Measurements from ENCODE around the gene PLXNA4.
A peak's percentile ranks its signal among the peaks of the same experiment; 100 is the strongest.

The PLXNA4 gene

DNA sequence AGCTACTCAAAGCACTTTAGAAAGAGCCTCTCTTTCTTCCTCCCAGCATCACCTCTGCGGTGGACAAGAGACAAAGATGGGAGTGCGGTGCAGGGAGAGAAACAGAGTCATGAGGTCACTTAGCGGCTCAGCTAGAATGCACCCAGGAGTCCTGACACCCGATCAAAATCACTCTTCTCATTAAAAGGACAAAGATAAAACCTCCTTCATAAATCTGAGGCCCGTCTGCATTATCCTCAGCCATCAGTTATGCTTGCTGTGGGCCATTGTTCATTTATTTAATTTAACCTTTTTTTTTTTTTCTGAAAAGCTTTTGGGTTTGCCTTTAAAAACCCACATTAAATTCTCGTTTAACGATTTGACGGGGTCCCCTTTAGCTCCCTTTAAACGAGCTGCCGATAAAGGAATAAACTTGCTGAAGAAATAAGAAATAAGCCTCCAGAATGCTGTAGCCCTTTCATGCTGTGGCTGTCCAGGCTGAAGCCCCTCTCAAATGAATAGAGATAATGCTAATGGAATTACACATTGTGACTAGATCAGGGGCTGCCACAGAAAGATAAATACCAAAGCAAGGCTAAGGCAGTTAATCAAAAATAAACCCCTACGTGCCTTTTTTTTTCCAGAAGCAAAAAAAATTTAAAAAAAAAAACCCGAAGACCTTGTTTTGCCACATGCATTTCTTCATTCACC lies 16.1 kb upstream of the PLXNA4 start:
- TF ChIP-seq TARDBP (IDR thresholded peaks at IDR 0.05) (no peak), FOXA1 (IDR thresholded peaks at IDR 0.05) (no peak)
- ChIA-PET POLR2A (interaction anchor here (0.6 kb wide), 1 partner anchor 14 kb away, joined by 4 read pairs; no protein-coding TSS in a partner anchor), CTCF (no interaction called here)
- DNase-seq (ENCODE audit: extremely low spot score): no peak

DNA sequence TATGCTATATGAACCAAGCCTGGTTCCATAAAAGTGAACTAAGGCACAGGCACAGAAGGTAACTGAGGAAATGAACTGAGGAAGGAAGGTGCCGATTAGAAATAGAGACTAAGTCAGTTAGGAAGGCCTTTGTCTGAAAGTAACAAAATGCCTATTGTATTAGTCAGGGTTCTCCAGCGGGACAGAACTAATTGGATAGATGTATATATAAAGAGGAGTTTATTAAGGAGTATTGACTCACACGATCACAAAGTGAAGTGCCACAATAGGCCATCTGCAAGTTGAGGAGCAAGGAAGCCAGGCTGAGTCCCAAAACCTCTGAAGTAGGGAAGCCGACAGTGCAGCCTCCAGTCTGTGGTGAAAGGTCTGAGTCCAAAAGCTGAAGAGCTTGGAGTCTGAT lies 13.9 kb upstream of the PLXNA4 start:
- CTCF ChIA-PET: interaction anchor here (1.0 kb wide), 1 partner anchor 10 kb away, joined by 4 read pairs; no protein-coding TSS in a partner anchor
- POLR2A ChIA-PET: no interaction called here
- TF ChIP-seq FOXM1 (IDR thresholded peaks at IDR 0.05; ENCODE audit: borderline replicate concordance) (no peak), FOXA1 (IDR thresholded peaks at IDR 0.05) (no peak), SP1 (IDR thresholded peaks at IDR 0.05) (no peak), LEF1 (IDR thresholded peaks at IDR 0.05; ENCODE audit: borderline replicate concordance) (no peak), ARNT (IDR thresholded peaks at IDR 0.05) (no peak), FOXK2 (IDR thresholded peaks at IDR 0.05) (no peak), TARDBP (IDR thresholded peaks at IDR 0.05) (no peak), ELF4 (IDR thresholded peaks at IDR 0.05) (no peak), SUZ12 (IDR thresholded peaks at IDR 0.05) (no peak)
- TF ChIP-seq, protein P1, sequence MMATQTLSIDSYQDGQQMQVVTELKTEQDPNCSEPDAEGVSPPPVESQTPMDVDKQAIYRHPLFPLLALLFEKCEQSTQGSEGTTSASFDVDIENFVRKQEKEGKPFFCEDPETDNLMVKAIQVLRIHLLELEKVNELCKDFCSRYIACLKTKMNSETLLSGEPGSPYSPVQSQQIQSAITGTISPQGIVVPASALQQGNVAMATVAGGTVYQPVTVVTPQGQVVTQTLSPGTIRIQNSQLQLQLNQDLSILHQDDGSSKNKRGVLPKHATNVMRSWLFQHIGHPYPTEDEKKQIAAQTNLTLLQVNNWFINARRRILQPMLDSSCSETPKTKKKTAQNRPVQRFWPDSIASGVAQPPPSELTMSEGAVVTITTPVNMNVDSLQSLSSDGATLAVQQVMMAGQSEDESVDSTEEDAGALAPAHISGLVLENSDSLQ (IDR thresholded peaks at IDR 0.05): no peak
- DNase-seq (ENCODE audit: extremely low spot score): no peak

DNA sequence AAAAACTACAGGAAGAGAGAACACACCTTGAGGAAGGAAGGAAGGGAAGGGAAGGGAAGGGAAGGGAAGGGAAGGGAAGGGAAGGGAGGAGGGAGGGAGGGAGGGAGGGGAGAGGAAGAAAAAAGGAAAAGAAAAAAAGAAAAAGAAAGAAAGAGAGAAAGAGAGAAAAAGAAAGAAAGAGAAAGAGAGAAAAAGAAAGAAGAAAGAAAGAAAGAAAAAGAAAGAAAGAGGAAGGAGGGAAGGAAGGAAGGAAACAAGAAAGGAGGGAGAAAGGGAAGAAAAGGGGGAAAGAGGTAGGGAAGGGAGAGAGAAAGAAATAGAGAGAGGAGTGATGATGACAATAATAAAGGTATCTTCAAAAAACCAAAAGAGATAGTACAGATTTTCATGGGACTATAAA lies 12.3 kb upstream of the PLXNA4 start:
- ChIA-PET POLR2A (no interaction called here), CTCF (no interaction called here)
- DNase-seq (ENCODE audit: extremely low spot score): no peak
- TF ChIP-seq ZNF384 (IDR thresholded peaks at IDR 0.05) (no peak), NFRKB (IDR thresholded peaks at IDR 0.05) (no peak), FOXA1 (IDR thresholded peaks at IDR 0.05) (no peak), BHLHE40 (IDR thresholded peaks at IDR 0.05; ENCODE audit: borderline replicate concordance) (no peak), ARNT (IDR thresholded peaks at IDR 0.05) (no peak), ELF4 (IDR thresholded peaks at IDR 0.05) (no peak), SUZ12 (IDR thresholded peaks at IDR 0.05) (no peak), LEF1 (IDR thresholded peaks at IDR 0.05; ENCODE audit: borderline replicate concordance) (no peak), SP1 (IDR thresholded peaks at IDR 0.05) (no peak), TARDBP (IDR thresholded peaks at IDR 0.05) (no peak), CTBP1 (IDR thresholded peaks at IDR 0.05; ENCODE audit: borderline replicate concordance) (no peak), FOXM1 (IDR thresholded peaks at IDR 0.05; ENCODE audit: borderline replicate concordance) (no peak), FOXK2 (IDR thresholded peaks at IDR 0.05) (no peak), L3MBTL2 (conservative IDR thresholded peaks at IDR 0.05) (no peak)
- TF ChIP-seq, protein P1 (IDR thresholded peaks at IDR 0.05): no peak

DNA sequence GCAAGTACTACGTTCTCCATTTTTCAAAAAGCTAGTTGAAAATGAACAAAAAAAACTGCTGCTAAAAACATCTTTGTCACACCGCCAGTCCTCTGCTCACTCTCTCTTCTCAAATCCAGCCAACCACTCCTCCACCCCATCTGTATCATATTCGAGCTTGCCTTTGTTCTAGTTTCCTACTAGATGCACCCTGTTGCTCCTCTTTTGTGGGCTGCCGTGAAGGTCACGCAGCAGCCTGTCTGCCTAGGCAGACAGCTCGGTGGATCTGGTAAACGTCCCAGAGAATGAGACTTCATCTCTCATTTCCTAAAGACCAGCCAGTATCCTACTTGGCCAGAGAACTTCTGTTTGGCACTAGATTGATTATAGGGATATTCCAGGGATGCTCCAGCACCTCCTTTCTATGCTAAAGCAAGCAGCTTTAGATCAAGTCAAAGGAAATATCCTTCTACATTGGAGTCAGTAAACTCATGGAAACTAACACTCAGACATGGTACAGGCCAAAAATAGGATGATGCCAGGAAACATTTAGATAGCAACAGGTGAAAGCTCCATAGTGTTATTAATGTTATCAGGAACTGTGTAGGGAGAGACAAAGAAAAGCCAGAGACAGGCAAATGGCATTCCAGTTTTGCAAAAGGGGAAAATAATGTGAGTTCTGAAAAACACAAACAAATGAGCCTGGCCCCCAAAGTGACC lies 8.7 kb upstream of the PLXNA4 start:
- no peak for DNase-seq (ENCODE audit: extremely low spot score)
- ChIA-PET CTCF (no interaction called here), POLR2A (no interaction called here)
- no peak for TF ChIP-seq SUZ12 (IDR thresholded peaks at IDR 0.05)
- TF ChIP-seq LEF1 (IDR thresholded peaks at IDR 0.05; ENCODE audit: borderline replicate concordance): no peak
- no peak for TF ChIP-seq HDGF (IDR thresholded peaks at IDR 0.05; ENCODE audit: borderline replicate concordance)
- TF ChIP-seq BHLHE40 (IDR thresholded peaks at IDR 0.05; ENCODE audit: borderline replicate concordance): no peak
- TF ChIP-seq FOXK2 (IDR thresholded peaks at IDR 0.05): no peak
- TF ChIP-seq FOXM1 (IDR thresholded peaks at IDR 0.05; ENCODE audit: borderline replicate concordance): no peak
- TF ChIP-seq NFRKB (IDR thresholded peaks at IDR 0.05): no peak
- no peak for TF ChIP-seq ELF4 (IDR thresholded peaks at IDR 0.05)

DNA sequence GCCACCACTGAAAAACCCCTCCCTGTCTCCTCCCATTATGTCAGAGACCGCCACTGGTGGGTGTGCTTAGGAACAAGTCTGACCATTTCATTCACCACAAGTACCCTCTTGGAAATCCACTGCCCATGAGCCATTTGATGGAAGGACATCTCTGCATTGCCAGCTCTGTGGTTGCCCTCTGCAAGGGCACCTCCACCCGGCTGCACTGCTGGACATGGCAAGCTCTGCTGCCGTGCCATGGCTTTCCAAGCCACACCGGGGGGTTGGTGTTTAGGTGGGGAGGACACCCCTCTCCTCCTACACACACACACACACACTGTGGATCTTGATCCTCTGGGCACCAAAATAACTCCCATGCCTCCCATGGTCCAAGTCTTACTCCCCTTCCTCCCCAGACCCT lies 5.2 kb upstream of the PLXNA4 start:
- CTCF ChIA-PET: interaction anchor here (0.7 to 3.3 kb wide), 5 partner anchors 263 to 892 kb away, joined by 3 to 18 read pairs (median 6); no protein-coding TSS in a partner anchor
- DNase-seq (ENCODE audit: extremely low spot score): no peak
- POLR2A ChIA-PET: no interaction called here

DNA sequence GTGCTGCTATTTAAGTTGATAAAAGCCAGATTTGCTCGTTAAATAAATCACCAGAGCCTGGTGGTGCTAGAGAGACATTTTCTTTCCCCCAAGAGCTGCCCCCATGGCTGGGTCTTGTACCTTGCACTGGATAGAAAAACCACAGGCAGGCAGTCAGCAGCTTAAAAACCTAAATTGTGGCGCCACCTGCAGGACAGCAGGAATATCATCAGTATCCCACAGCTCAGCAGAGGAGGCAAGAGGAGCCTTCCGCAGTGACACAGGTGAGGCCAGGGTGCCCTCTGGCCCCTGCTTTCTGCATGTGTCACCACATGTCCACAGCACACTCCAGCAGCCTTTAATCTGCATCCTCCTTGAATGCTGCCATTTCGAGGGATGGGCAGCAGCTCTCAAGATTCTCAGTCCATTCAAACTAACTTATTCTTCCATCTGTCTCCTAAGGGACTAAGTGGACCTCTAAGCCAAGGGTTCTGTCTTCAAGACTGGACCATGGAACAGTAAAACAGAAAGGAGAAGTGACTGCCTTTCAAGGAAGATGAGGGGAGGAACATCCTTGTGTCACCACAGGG lies 4.5 kb upstream of the PLXNA4 start:
- ChIA-PET POLR2A (no interaction called here), CTCF (interaction anchor here (0.7 to 3.3 kb wide), 15 partner anchors 9 to 892 kb away, joined by 3 to 18 read pairs (median 4); no protein-coding TSS in a partner anchor)
- no peak for TF ChIP-seq BHLHE40 (IDR thresholded peaks at IDR 0.05; ENCODE audit: borderline replicate concordance)
- peak; percentile 70 for DNase-seq (ENCODE audit: extremely low spot score)

More for the DNA sequence above, 5.2 kb upstream of the PLXNA4 start:
- TF ChIP-seq ARNT (IDR thresholded peaks at IDR 0.05): no peak
- no peak for TF ChIP-seq TARDBP (IDR thresholded peaks at IDR 0.05)
- no peak for TF ChIP-seq FOXM1 (IDR thresholded peaks at IDR 0.05; ENCODE audit: borderline replicate concordance)
- no peak for TF ChIP-seq FOXA1 (IDR thresholded peaks at IDR 0.05)
- no peak for TF ChIP-seq L3MBTL2 (conservative IDR thresholded peaks at IDR 0.05)
- no peak for TF ChIP-seq LEF1 (IDR thresholded peaks at IDR 0.05; ENCODE audit: borderline replicate concordance)
- TF ChIP-seq SP1 (IDR thresholded peaks at IDR 0.05): no peak

DNA sequence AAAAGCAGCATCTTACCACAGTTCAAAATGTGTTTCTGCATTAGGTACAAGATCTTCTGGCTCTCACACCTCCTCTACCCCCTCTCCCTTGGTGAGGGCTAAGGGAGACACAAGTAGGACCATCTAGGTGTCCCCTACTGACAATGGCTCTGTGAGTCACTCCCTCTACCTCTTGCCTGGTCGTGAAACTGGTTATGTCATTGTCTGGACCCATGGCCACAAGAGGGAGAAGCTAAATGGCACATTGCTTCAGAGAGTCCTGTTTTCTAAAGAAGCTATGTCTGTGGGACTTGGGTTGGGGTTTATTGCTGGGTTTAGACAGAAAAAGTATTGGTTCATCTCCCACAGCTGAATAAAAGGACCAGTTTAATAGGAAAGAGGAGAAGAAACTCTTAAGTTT lies 4.0 kb upstream of the PLXNA4 start:
- POLR2A ChIA-PET: no interaction called here
- CTCF ChIA-PET: interaction anchor here (0.7 to 3.3 kb wide), 14 partner anchors 10 to 891 kb away, joined by 3 to 18 read pairs (median 4); no protein-coding TSS in a partner anchor
- peak; percentile 19 for DNase-seq (ENCODE audit: extremely low spot score)
- TF ChIP-seq NFRKB (IDR thresholded peaks at IDR 0.05): no peak
- TF ChIP-seq L3MBTL2 (conservative IDR thresholded peaks at IDR 0.05): no peak
- TF ChIP-seq LEF1 (IDR thresholded peaks at IDR 0.05; ENCODE audit: borderline replicate concordance): no peak
- no peak for TF ChIP-seq CTBP1 (IDR thresholded peaks at IDR 0.05; ENCODE audit: borderline replicate concordance)
- no peak for TF ChIP-seq ARNT (IDR thresholded peaks at IDR 0.05)
- no peak for TF ChIP-seq ELF4 (IDR thresholded peaks at IDR 0.05)
- TF ChIP-seq BHLHE40 (IDR thresholded peaks at IDR 0.05; ENCODE audit: borderline replicate concordance): no peak
- TF ChIP-seq SP1 (IDR thresholded peaks at IDR 0.05): no peak
- no peak for TF ChIP-seq TARDBP (IDR thresholded peaks at IDR 0.05)
- no peak for TF ChIP-seq FOXK2 (IDR thresholded peaks at IDR 0.05)
- TF ChIP-seq FOXM1 (IDR thresholded peaks at IDR 0.05; ENCODE audit: borderline replicate concordance): no peak
- TF ChIP-seq HDGF (IDR thresholded peaks at IDR 0.05; ENCODE audit: borderline replicate concordance): no peak
- TF ChIP-seq, protein P1 (IDR thresholded peaks at IDR 0.05): no peak
- no peak for TF ChIP-seq ZNF384 (IDR thresholded peaks at IDR 0.05)
